Loucy (cell line): ENCODE data around the gene CAPN3.
"Not testable (repeated sequence)": the region's sequence is repeated elsewhere in the genome, so short reads cannot be mapped to it uniquely, and the experiment has no call there.

Experiments used
- H2AFZ ChIP-seq: fragments of 200-600 bp; sonication (generic); 2 replicates; pipeline ENCODE4 v1.6.0; 2016; ENCODE audit warnings: antibody characterized with exemption, mild to moderate bottlenecking, low read length, moderate library complexity
- H3F3A ChIP-seq: fragments of 200-600 bp; 2 replicates; pipeline ENCODE4 v1.6.0; 2016; ENCODE audit warnings: antibody characterized with exemption, low read depth, mild to moderate bottlenecking
- H3K27me3 ChIP-seq: fragments of 200-600 bp; sonication (generic); 2 replicates; pipeline ENCODE4 v1.6.1; 2014; ENCODE audit warnings: low read length, mild to moderate bottlenecking; ENCODE audit not compliant: insufficient read depth, poor library complexity, severe bottlenecking
- H3K36me3 ChIP-seq: fragments of 200-600 bp; sonication (generic); 2 replicates; pipeline ENCODE4 v1.6.1; 2016; ENCODE audit warnings: low read length; ENCODE audit not compliant: insufficient read depth
- H3K4me1 ChIP-seq: fragments of 200-600 bp; sonication (generic); 2 replicates; pipeline ENCODE4 v1.5.1; 2014; ENCODE audit warnings: low read length, mild to moderate bottlenecking; ENCODE audit not compliant: insufficient read depth, poor library complexity, severe bottlenecking
- H3K4me2 ChIP-seq: fragments of 200-600 bp; sonication (generic); 2 replicates; pipeline ENCODE4 v1.6.0; 2014; ENCODE audit warnings: antibody characterized with exemption, low read length, low read depth, mild to moderate bottlenecking; ENCODE audit not compliant: poor library complexity, severe bottlenecking
- H3K4me3 ChIP-seq: fragments of 200-600 bp; sonication (generic); 2 replicates; pipeline ENCODE4 v1.5.1; 2014; ENCODE audit warnings: low read length, mild to moderate bottlenecking, mixed read lengths; ENCODE audit not compliant: poor library complexity, severe bottlenecking
- H3K79me2 ChIP-seq: fragments of 200-600 bp; sonication (generic); 2 replicates; pipeline ENCODE4 v1.6.1; 2014; ENCODE audit warnings: low read length; ENCODE audit not compliant: insufficient read depth
- H3K9ac ChIP-seq: fragments of 200-600 bp; sonication (generic); 2 replicates; pipeline ENCODE4 v1.6.0; 2014; ENCODE audit warnings: mild to moderate bottlenecking, low read depth, low read length, moderate library complexity; ENCODE audit not compliant: poor library complexity, severe bottlenecking
- H3K9me2 ChIP-seq: fragments of 200-600 bp; sonication (generic); replicated peaks from 2 replicates; pipeline ENCODE4 v1.6.1; 2016; ENCODE audit warnings: low read depth, low read length, mixed read lengths
- H3K9me3 ChIP-seq: fragments of 200-600 bp; sonication (generic); 2 replicates; pipeline ENCODE4 v1.6.1; 2014; ENCODE audit warnings: mild to moderate bottlenecking, antibody characterized with exemption, low read length, low read depth; ENCODE audit not compliant: insufficient read depth
- H4K20me1 ChIP-seq: fragments of 200-600 bp; sonication (generic); 2 replicates; pipeline ENCODE4 v1.6.0; 2014; ENCODE audit warnings: antibody characterized with exemption, low read length, mild to moderate bottlenecking; ENCODE audit not compliant: insufficient read depth, poor library complexity, severe bottlenecking
- CTCF ChIP-seq: fragments of 200-600 bp; sonication (generic); conservative IDR thresholded peaks from 2 replicates; pipeline ENCODE4 v1.5.1; 2014; ENCODE audit warnings: mild to moderate bottlenecking, antibody characterized with exemption, low read length
- EZH2phosphoT487 ChIP-seq: fragments of 200-600 bp; IDR thresholded peaks from 2 replicates; pipeline ENCODE4 v1.6.1; 2018; ENCODE audit warnings: antibody characterized with exemption, mild to moderate bottlenecking, moderate library complexity, borderline replicate concordance

Gene CAPN3

GRCh38 chr15:42332331-42332730, 27.0 kb upstream of the CAPN3 start:
- H2AFZ ChIP-seq = no peak overlapping the region
- H3K27me3 ChIP-seq = no peaks in the 10 kb centered on the region
- no peaks in the 10 kb centered on the region for H4K20me1 ChIP-seq
- H3K4me2 ChIP-seq = no peak overlapping the region
- H3K36me3 ChIP-seq = no peaks in the 10 kb centered on the region
- H3K4me3 ChIP-seq = no peak overlapping the region
- H3K9me2 ChIP-seq = no peaks in the 10 kb centered on the region
- no peaks in the 10 kb centered on the region for H3F3A ChIP-seq
- no peaks in the 10 kb centered on the region for H3K79me2 ChIP-seq
- no peak for TF ChIP-seq CTCF
- no peak for TF ChIP-seq EZH2phosphoT487
- H3K4me1 ChIP-seq = no peaks in the 10 kb centered on the region
- H3K9me3 ChIP-seq = no peaks in the 10 kb centered on the region
- no peak overlapping the region for H3K9ac ChIP-seq

GRCh38 chr15:42335074-42335473, 24.2 kb upstream of the CAPN3 start:
- peaks cover 6% of the 10 kb centered on the region for H3K4me1 ChIP-seq
- no peak overlapping the region for H2AFZ ChIP-seq
- H3K36me3 ChIP-seq = no peaks in the 10 kb centered on the region
- TF ChIP-seq EZH2phosphoT487 = no peak
- no peak for TF ChIP-seq CTCF
- no peak overlapping the region for H3K4me2 ChIP-seq
- H3K9me3 ChIP-seq = no peaks in the 10 kb centered on the region
- no peak overlapping the region for H3K4me3 ChIP-seq
- H4K20me1 ChIP-seq = no peaks in the 10 kb centered on the region
- H3F3A ChIP-seq = no peaks in the 10 kb centered on the region
- no peaks in the 10 kb centered on the region for H3K79me2 ChIP-seq
- no peaks in the 10 kb centered on the region for H3K9me2 ChIP-seq
- H3K9ac ChIP-seq = no peak overlapping the region
- no peaks in the 10 kb centered on the region for H3K27me3 ChIP-seq

GRCh38 chr15:42336650-42337049, 22.7 kb upstream of the CAPN3 start:
- not testable (repeated sequence) for H4K20me1 ChIP-seq, H2AFZ ChIP-seq, H3K4me2 ChIP-seq, H3K9me2 ChIP-seq, H3K4me3 ChIP-seq, H3K36me3 ChIP-seq, H3K9ac ChIP-seq, H3F3A ChIP-seq, H3K4me1 ChIP-seq, H3K79me2 ChIP-seq, H3K27me3 ChIP-seq, H3K9me3 ChIP-seq

GRCh38 chr15:42337104-42337503, 22.2 kb upstream of the CAPN3 start:
- not testable (repeated sequence) for H3K27me3 ChIP-seq, H3K9ac ChIP-seq, H4K20me1 ChIP-seq, H2AFZ ChIP-seq, H3K9me2 ChIP-seq, H3K79me2 ChIP-seq, H3K4me1 ChIP-seq, H3K36me3 ChIP-seq, H3K9me3 ChIP-seq, H3K4me2 ChIP-seq, H3F3A ChIP-seq, H3K4me3 ChIP-seq
